ENCODE data around the gene DENND10.

DNA sequence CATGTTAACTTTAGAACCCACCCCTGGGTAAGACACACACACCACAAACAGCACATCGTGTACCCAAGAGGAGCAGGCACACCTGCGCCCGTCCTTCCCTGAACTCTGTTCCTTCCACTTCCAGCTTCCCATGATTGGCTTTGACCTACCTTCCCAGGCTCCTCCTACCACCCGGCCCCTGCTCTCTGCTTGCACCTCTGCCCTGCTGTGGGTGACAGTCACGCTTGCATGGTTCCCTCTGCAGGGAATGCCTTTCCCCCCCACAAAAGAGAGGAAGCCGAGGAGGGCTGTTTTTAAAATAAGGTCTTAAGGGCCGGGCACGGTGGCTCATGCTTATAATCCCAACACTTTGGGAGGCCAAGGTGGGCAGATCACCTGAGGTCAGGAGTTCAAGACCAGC is 45.2 kb downstream of the DENND10 start:
- TF ChIP-seq, protein P1, sequence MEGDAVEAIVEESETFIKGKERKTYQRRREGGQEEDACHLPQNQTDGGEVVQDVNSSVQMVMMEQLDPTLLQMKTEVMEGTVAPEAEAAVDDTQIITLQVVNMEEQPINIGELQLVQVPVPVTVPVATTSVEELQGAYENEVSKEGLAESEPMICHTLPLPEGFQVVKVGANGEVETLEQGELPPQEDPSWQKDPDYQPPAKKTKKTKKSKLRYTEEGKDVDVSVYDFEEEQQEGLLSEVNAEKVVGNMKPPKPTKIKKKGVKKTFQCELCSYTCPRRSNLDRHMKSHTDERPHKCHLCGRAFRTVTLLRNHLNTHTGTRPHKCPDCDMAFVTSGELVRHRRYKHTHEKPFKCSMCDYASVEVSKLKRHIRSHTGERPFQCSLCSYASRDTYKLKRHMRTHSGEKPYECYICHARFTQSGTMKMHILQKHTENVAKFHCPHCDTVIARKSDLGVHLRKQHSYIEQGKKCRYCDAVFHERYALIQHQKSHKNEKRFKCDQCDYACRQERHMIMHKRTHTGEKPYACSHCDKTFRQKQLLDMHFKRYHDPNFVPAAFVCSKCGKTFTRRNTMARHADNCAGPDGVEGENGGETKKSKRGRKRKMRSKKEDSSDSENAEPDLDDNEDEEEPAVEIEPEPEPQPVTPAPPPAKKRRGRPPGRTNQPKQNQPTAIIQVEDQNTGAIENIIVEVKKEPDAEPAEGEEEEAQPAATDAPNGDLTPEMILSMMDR (IDR thresholded peaks at IDR 0.05; ENCODE audit: low read length) = no peak
- no peak for TF ChIP-seq EZH2 (optimal IDR thresholded peaks at IDR 0.05; ENCODE audit: low read depth, low read length)
